Stomach (tissue), 4 donors: ENCODE results near the gene HDAC11.

Experiments
- POLR2A ChIP-seq, 4 donors: fragments of 450-650 bp; IDR thresholded peaks; one replicate each; pipeline ENCODE4 v1.6.1; 2016; ENCODE audit warnings: antibody characterized with exemption in 4 of 4, control low read depth in 2 of 4, mild to moderate bottlenecking in 1 of 4, moderate library complexity in 1 of 4
- POLR2AphosphoS5 ChIP-seq, 3 donors: sonication (generic); formaldehyde crosslinking; IDR thresholded peaks; one replicate each; pipeline ENCODE4 v1.6.1; 2016; ENCODE audit warnings: antibody characterized with exemption in 3 of 3
- TF ChIP-seq, protein P1 (sequence below), 7 experiments: fragments of 450-650 bp in 4 of 7; fragments of 200-600 bp in 3 of 7; sonication (generic) in 3 of 7; IDR thresholded peaks; one replicate each; pipeline ENCODE4 v1.5.1; 2016 to 2019; ENCODE audit warnings: antibody characterized with exemption in 7 of 7, control low read depth in 2 of 7, mild to moderate bottlenecking in 1 of 7

DNA sequence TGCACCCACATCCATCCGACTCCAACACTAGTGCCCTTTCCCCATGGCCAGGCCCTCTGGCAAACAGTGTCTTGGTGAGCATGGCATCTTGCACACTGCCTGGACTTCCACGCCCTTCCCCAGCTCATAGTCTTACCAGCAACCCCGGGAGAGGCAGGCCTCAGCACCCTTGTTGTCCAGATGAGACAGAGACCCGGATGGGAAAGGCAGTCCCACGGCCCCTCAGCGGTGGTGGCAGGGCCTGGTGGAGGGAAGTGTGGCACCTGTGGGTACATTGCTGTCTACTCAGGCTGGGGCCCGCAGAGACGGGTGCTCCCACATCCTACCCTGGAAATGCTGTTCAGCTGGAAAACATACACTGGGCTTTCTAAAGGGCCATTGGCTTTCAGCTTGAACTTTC lies 28.4 kb downstream of the HDAC11 start:
- TF ChIP-seq, protein P1, sequence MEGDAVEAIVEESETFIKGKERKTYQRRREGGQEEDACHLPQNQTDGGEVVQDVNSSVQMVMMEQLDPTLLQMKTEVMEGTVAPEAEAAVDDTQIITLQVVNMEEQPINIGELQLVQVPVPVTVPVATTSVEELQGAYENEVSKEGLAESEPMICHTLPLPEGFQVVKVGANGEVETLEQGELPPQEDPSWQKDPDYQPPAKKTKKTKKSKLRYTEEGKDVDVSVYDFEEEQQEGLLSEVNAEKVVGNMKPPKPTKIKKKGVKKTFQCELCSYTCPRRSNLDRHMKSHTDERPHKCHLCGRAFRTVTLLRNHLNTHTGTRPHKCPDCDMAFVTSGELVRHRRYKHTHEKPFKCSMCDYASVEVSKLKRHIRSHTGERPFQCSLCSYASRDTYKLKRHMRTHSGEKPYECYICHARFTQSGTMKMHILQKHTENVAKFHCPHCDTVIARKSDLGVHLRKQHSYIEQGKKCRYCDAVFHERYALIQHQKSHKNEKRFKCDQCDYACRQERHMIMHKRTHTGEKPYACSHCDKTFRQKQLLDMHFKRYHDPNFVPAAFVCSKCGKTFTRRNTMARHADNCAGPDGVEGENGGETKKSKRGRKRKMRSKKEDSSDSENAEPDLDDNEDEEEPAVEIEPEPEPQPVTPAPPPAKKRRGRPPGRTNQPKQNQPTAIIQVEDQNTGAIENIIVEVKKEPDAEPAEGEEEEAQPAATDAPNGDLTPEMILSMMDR (IDR thresholded peaks at IDR 0.05) = no peak
- TF ChIP-seq POLR2A (IDR thresholded peaks at IDR 0.05) (no peak), POLR2AphosphoS5 (IDR thresholded peaks at IDR 0.05) (no peak)
